T-helper 2 cell treated with Interferon-gamma antibody and Interleukin-4, amounts not matched to agents 5 μg/mL and 100 μg/mL, for 36 hours (primary cell): ENCODE results near the gene ELF1.
A peak's percentile ranks its signal among the peaks of the same experiment; 100 is the strongest.
"Not testable (repeated sequence)": the region's sequence is repeated elsewhere in the genome, so short reads cannot be mapped to it uniquely, and the experiment has no call there.

ENCODE experiments used
- DNase-seq: peaks from one replicate; pipeline ENCODE4 v3.0.0; 2021; ENCODE audit warnings: low spot score
- H3K27ac Mint-ChIP-seq: one replicate; pipeline ENCODE4 v1.8.0; 2021; ENCODE audit warnings: mild to moderate bottlenecking, mixed read lengths
- H3K27me3 Mint-ChIP-seq: one replicate; pipeline ENCODE4 v1.8.0; 2021; ENCODE audit warnings: low read depth, mixed read lengths
- H3K36me3 Mint-ChIP-seq: one replicate; pipeline ENCODE4 v1.8.0; 2021; ENCODE audit warnings: low read depth, mixed read lengths
- H3K4me1 Mint-ChIP-seq: one replicate; pipeline ENCODE4 v1.8.0; 2021; ENCODE audit warnings: low read depth, mixed read lengths
- H3K4me3 Mint-ChIP-seq: one replicate; pipeline ENCODE4 v1.8.0; 2022; ENCODE audit warnings: mild to moderate bottlenecking, moderate library complexity, mixed read lengths
- H3K9me3 Mint-ChIP-seq: one replicate; pipeline ENCODE4 v1.8.0; 2021; ENCODE audit warnings: mixed read lengths

Gene ELF1

DNA sequence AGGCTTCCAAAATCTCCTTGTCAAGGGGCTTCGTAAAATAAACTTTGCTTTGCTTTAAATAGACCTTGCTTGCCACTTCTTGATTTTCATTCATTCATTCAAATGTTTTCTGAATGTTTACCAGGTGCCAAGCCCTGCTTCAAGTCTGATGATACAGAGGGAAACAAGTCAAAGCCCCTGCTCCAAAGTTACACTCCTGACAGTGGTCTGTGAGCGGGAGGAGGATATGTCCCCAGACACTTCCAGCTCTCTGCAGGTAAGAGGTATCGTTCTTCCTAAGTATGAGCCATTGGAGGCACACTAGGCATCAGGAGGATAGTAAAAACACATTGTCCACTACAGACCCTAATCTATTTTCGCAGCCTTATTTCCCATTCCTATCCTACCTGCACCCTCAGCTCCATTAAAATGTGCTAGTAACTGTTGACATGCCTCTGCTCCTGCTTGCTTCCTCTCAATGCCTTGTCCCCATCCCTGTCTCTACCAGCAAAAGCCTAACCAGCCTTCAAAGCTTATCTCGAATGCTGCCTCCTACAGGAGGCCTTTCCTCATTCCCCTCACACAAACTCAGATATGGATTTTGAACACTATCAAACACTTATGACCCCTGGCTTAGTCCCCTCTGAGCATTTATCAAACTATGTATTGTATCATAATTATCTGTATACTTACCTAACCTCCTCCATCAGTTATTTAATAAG, 36.0 kb upstream of the ELF1 start:
- no peak for DNase-seq
- Mint-ChIP-seq H3K9me3 (no peaks in the 10 kb centered on the region), H3K36me3 (peaks cover 2% of the 10 kb centered on the region), H3K4me1 (peaks cover 43% of the 10 kb centered on the region), H3K4me3 (no peak overlapping the region), H3K27me3 (no peaks in the 10 kb centered on the region), H3K27ac (no peak overlapping the region)

DNA sequence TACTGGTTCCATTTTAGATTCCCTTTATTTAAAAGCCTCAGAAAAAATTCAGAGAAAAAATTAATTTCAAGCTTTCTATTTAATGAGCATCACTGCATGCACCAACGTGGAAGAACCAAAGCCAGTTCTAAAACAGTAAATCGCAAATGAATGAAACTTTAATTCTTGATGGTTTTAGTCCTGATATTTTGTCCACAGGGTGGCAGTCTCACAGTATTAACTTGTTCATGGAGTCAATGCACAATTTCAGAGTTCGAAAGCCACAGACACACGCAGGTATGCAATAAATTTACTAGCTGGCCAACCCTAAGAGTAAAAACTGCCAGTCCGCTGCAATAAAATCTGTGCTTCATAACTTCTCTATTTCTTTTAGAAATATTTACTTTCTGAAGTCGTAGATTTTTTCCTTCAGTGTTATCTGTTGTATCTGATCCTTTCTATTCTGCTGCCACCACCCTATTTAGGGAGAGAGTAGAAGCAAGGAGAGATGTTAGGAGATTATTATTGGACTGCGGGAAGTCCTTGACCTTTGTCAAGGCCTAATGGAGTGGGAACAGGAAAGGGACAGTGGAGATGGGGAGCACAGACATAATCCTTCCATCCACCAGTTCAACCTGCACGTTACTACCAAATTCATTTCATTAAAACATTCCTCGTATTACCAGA, 35.2 kb upstream of the ELF1 start:
- Mint-ChIP-seq H3K27ac (no peak overlapping the region), H3K4me3 (no peak overlapping the region), H3K9me3 (peaks cover 3% of the 10 kb centered on the region), H3K36me3 (peaks cover 6% of the 10 kb centered on the region), H3K4me1 (peaks cover 39% of the 10 kb centered on the region), H3K27me3 (no peaks in the 10 kb centered on the region)
- no peak for DNase-seq

DNA sequence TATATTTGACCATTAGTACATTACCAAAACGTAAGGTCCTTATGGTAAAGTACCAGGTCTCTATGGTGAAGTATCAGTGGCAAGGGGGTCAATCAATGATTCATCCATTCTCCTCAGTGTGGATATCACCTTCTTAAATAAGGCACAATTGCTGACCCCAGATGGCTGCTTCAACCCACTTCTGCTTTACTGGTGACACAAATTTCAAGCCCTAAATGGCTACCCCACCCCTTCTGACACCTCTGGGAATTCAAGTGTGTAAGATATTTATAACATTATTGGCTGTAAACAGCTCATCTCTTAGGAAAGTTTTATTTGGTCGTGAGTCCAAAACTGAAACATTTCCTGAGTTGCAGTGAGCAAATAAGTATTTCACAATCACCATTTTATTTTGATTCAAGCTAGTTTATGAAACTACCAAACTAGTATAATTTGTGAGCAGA, 34.3 kb upstream of the ELF1 start:
- Mint-ChIP-seq H3K36me3 (peaks cover 12% of the 10 kb centered on the region), H3K4me1 (peaks cover 35% of the 10 kb centered on the region), H3K9me3 (peaks cover 11% of the 10 kb centered on the region), H3K4me3 (no peak overlapping the region), H3K27ac (no peak overlapping the region), H3K27me3 (no peaks in the 10 kb centered on the region)
- DNase-seq = no peak

DNA sequence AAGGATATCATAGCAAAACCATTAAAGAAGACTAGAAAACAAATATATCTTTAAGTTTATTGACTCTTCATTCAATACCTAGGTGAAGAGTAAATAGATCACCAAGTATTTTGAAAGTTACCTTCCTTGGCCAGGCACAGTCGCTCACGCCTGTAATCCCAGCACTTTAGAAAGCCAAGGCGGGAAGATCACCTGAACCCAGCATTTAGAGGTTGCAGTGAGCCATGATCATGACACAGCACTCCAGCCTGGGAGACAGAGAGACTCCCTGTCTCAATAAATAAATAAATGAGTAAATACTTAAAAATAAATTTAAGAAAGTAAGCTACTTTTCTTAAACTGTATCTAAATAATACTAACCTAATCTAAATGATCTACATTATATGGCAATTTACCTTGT, 33.3 kb upstream of the ELF1 start:
- Mint-ChIP-seq H3K36me3 (peaks cover 10% of the 10 kb centered on the region), H3K4me1 (peaks cover 31% of the 10 kb centered on the region), H3K9me3 (peaks cover 11% of the 10 kb centered on the region), H3K4me3 (no peak overlapping the region), H3K27me3 (no peaks in the 10 kb centered on the region), H3K27ac (no peak overlapping the region)
- no peak for DNase-seq

DNA sequence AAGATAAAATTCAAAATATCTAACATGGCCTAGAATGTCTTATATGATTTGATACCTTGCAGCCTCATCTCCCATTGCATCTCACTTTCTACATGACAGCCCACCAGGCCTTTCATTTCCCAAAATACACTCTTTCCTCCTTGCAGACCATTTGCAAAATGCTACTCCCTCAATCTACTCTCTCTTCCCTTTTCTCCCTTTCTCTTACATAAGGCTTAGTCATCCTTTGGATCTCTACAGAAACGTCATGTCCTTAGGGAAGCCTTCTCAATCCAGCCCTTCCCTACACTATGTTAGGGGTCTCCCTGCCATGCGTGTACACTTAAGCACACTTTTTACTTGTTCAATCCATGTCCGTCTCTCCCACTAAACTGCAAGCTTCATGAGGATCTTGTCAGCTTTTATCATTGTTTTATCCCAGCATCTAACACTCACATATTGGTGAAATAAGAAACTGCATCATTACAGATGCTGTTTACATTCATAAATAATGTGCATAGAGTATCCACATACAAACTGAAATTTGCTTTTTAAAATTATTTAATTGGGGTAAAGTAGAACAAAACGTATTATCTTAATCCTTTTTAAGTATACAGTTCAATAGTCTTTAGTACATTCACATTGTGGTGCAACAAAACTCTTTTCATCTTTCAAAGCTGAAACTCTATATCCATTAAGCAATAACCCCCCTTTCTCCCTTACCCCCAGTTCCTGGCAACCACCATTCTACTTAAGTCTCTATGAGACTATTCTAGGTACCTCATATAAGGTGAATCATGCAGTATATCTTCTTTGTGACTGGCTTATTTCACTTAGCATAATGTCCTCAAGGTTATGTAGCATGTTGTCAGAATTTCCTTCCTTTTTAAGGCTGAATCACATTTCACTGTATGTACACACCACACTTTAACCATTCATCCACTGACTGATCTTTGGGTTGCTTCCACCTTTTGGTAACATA, 30.6 kb upstream of the ELF1 start:
- Mint-ChIP-seq H3K27ac (no peak overlapping the region), H3K9me3 (peaks cover 11% of the 10 kb centered on the region), H3K27me3 (no peaks in the 10 kb centered on the region), H3K4me1 (peaks cover 20% of the 10 kb centered on the region), H3K36me3 (peaks cover 10% of the 10 kb centered on the region), H3K4me3 (no peak overlapping the region)
- DNase-seq = no peak

DNA sequence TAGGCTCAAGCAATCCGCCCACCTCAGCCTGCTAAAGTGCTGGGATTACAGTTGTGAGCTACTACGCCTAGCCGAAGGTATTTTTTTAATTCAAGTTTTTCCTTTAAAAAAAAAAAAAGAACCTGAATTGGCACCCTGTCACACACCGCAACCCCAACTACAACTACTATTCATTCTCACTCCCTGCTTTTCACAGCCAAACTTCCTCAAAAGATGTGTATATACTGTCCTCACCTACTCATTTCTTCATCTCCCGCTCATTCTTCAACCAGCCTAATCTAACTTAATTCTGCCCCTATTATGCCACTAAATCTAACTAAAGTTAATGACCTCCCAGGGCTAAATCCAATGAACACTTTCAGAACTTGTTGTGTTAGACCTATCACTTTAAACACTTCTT, 29.5 kb upstream of the ELF1 start:
- H3K36me3 Mint-ChIP-seq = peaks cover 10% of the 10 kb centered on the region
- H3K27me3 Mint-ChIP-seq = no peaks in the 10 kb centered on the region
- no peak overlapping the region for H3K4me3 Mint-ChIP-seq
- H3K4me1 Mint-ChIP-seq = peaks cover 16% of the 10 kb centered on the region
- DNase-seq = no peak
- H3K9me3 Mint-ChIP-seq = peaks cover 11% of the 10 kb centered on the region
- peak overlapping the region; percentile 29 for H3K27ac Mint-ChIP-seq

DNA sequence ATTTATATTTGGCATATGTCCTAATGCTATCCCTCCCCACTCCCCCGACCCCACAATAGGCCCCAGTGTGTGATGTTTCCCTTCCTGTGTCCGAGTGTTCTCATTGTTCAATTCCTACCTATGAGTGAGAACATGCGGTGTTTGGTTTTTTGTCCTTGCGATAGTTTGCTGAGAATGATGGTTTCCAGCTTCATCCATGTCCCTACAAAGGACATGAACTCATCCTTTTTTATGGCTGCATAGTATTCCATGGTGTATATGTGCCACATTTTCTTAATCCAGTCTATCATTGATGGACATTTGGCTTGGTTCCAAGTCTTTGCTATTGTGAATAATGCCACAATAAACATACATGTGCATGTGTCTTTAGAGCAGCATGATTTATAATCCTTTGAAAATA, 23.3 kb upstream of the ELF1 start:
- not testable (repeated sequence) for H3K27ac Mint-ChIP-seq, H3K27me3 Mint-ChIP-seq, H3K9me3 Mint-ChIP-seq, H3K4me3 Mint-ChIP-seq, H3K36me3 Mint-ChIP-seq, H3K4me1 Mint-ChIP-seq, DNase-seq

DNA sequence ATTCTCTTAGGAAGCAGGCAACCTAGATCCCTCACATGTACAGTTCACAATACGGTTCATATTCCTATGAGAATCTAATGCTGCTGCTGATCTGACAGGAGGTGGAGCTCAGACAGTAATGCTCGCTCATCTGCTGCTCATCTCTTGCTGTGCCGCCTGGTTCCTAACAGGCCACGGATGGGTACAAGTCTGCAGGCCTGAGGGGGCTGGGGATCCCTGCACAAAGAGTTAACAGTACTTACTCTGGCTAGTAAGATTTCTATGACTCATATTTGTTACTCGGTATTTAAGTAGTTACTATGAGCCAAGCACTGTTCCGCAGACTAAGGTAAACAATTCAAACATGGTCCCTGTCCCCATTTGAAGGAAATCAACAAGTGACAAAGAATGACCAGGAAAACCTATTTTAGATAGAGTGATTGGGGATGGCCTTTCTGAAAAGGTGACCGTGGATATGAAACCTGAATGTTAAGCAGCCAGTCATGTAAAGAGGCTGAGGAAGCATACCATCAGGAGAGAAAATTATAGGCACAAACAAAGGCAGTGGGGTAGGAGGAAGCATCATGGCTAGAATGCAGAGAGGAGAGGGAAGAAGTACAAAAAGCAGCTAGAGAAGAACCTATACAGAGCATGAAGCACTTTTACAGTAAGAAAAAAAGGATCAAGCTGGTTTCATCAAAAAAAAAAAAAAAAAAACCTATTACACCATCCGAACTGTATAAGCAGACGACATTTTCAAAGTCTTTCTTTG, 21.6 kb upstream of the ELF1 start:
- DNase-seq = no peak
- Mint-ChIP-seq H3K9me3 (no peaks in the 10 kb centered on the region), H3K36me3 (no peaks in the 10 kb centered on the region), H3K27ac (no peak overlapping the region), H3K4me3 (no peak overlapping the region), H3K27me3 (no peaks in the 10 kb centered on the region), H3K4me1 (peaks cover 6% of the 10 kb centered on the region)

DNA sequence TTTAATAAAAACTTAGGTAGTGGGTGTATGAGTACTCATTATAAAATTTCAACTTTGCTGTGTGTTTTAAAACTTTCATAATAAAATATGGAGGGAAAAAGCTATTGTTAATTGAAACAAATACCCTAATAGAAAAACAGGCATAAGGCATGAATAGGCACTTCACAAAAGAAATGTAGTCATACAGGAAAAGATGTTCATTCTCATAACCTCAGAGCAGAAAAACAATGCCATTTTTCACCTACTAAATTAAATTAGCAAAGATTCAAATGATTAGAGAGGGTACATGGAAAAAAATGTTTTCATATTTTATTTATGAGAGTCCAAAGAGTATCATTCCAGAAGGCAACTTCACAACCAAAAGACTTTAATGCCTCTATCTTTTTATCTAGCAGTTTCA, 20.6 kb upstream of the ELF1 start:
- Mint-ChIP-seq H3K4me1 (peaks cover 7% of the 10 kb centered on the region), H3K27me3 (no peaks in the 10 kb centered on the region), H3K36me3 (no peaks in the 10 kb centered on the region), H3K27ac (no peak overlapping the region), H3K9me3 (no peaks in the 10 kb centered on the region), H3K4me3 (no peak overlapping the region)
- no peak for DNase-seq

DNA sequence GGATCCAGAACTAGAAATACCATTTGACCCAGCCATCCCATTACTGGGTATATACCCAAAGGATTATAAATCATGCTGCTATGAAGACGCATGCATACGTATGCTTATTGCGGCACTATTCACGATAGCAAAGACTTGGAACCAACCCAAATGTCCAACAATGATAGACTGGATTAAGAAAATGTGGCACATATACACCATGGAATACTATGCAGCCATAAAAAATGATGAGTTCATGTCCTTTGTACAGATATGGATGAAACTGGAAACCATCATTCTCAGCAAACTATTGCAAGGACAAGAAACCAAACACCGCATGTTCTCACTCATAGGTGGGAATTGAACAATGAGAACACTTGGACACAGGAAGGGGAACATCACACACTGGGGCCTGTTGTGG, 17.4 kb upstream of the ELF1 start:
- not testable (repeated sequence) for H3K36me3 Mint-ChIP-seq, H3K27ac Mint-ChIP-seq, H3K4me3 Mint-ChIP-seq, H3K4me1 Mint-ChIP-seq, H3K9me3 Mint-ChIP-seq, H3K27me3 Mint-ChIP-seq, DNase-seq

DNA sequence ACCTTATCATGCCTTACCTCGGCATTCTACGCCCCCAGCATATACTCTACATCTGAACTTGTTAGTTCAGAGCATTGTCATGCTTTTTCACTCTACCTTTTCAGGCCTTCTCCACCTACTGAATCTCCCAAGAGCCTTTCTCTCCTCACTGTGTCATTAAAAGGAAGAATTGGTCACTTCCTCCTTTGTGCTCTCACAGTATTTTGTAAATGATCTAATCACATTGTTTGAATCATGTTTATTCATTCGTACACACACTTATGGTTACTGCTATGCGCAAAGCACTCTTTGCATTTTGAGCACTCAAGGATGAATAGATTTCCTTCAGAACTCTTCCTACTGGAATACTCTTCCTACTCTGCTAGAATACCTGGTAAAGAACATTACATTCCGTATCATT, 15.8 kb upstream of the ELF1 start:
- H3K27me3 Mint-ChIP-seq = no peaks in the 10 kb centered on the region
- H3K9me3 Mint-ChIP-seq = no peaks in the 10 kb centered on the region
- H3K36me3 Mint-ChIP-seq = peaks cover 2% of the 10 kb centered on the region
- H3K4me1 Mint-ChIP-seq = peaks cover 14% of the 10 kb centered on the region
- no peak overlapping the region for H3K27ac Mint-ChIP-seq
- no peak overlapping the region for H3K4me3 Mint-ChIP-seq
- no peak for DNase-seq

DNA sequence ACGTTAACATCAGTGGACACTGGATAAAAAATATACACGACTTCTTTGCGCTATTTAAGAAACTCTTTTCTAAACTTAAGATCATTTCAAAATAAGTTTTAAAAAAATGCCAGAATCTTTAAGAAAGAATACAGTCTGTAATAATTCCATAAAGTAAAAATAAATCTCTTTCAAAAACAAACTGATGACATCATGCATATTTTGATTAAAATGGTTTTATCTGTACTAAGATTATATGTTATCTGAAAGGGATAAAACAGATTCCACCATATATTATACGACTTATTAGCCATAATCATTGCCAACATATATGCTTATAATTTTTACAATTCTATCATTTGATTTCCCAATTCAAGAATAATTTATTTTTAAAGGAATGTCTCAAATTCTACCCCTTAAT, 15.3 kb upstream of the ELF1 start:
- peaks cover 2% of the 10 kb centered on the region for H3K36me3 Mint-ChIP-seq
- no peak overlapping the region for H3K4me3 Mint-ChIP-seq
- peaks cover 17% of the 10 kb centered on the region for H3K4me1 Mint-ChIP-seq
- H3K27ac Mint-ChIP-seq = no peak overlapping the region
- DNase-seq = no peak
- no peaks in the 10 kb centered on the region for H3K27me3 Mint-ChIP-seq
- H3K9me3 Mint-ChIP-seq = no peaks in the 10 kb centered on the region

DNA sequence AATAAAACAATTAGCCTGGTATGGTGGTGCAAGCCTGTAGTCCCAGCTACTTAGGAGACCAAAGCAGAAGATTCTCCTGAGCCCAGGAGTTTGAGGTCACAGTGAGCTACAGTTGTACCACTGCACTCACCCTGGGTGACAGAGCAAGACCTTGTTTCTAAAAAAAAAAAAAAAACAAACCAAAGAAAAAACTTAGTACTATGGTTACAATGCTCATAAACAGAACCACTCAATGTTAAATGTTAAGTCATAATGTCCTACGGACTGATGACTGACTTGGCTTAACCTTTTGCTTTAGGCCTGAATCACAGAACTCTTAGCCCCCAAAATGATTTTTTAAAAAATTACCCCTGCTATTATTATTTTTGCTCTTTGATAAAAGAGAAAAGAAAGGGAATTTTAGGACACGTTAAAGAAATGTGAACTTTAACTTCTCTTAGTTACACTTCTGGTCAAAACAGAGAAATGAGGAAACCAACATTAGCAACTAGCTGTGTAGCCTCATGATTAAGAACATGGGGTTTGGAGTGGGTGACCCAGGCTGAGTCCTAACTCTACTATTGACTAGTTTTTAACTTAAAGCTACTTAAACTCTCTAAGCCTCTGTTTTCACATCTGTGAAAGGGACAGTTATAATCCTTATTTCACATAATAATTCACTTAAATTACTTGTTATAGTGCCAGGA, 13.7 kb upstream of the ELF1 start:
- DNase-seq = no peak

More for the DNA sequence above, 13.7 kb upstream of the ELF1 start:
- Mint-ChIP-seq H3K4me1 (peaks cover 16% of the 10 kb centered on the region), H3K9me3 (no peaks in the 10 kb centered on the region), H3K27me3 (no peaks in the 10 kb centered on the region), H3K4me3 (no peak overlapping the region), H3K27ac (no peak overlapping the region), H3K36me3 (peaks cover 2% of the 10 kb centered on the region)
